ENCODE measurements around the gene GOLM1.

The GOLM1 gene

GRCh38 chr9:86043999-86044398 lies 55.4 kb downstream of the GOLM1 start:
- no peak for DNase-seq

- DNase-seq, result no peak
Measured at GRCh38 chr9:86043586-86043985, 55.8 kb downstream of the GOLM1 start.

- no peak for DNase-seq
Measured at GRCh38 chr9:86042199-86042978, 57.0 kb downstream of the GOLM1 start.

- no peak for DNase-seq
Measured at GRCh38 chr9:86041311-86041741, 58.0 kb downstream of the GOLM1 start.

- DNase-seq, result no peak
Measured at GRCh38 chr9:86040861-86041155, 58.5 kb downstream of the GOLM1 start.

GRCh38 chr9:86039991-86040860 lies 59.1 kb downstream of the GOLM1 start:
- no peak for DNase-seq

GRCh38 chr9:86036555-86036954 lies 62.8 kb downstream of the GOLM1 start:
- no peak for DNase-seq

- DNase-seq, result no peak
Measured at GRCh38 chr9:86035827-86036440, 63.4 kb downstream of the GOLM1 start.

GRCh38 chr9:86034863-86035734 lies 64.3 kb downstream of the GOLM1 start:
- no peak for DNase-seq

- no peak for DNase-seq
Measured at GRCh38 chr9:86027767-86028166, 71.6 kb downstream of the GOLM1 start.

GRCh38 chr9:86022687-86023266 lies 76.6 kb downstream of the GOLM1 start:
- DNase-seq, result no peak

- no peak for DNase-seq
Measured at GRCh38 chr9:86021166-86021565, 78.2 kb downstream of the GOLM1 start.

- no peak for DNase-seq
Measured at GRCh38 chr9:86020731-86021130, 78.6 kb downstream of the GOLM1 start.

GRCh38 chr9:86009133-86009532 lies 90.2 kb downstream of the GOLM1 start:
- DNase-seq, result no peak

- no peak for DNase-seq
Measured at GRCh38 chr9:86005253-86005775, 94.0 kb downstream of the GOLM1 start.

- no peak for DNase-seq
Measured at GRCh38 chr9:85995599-85995998, 103.8 kb downstream of the GOLM1 start.

GRCh38 chr9:85995097-85995496 lies 104.3 kb downstream of the GOLM1 start:
- no peak for DNase-seq

- DNase-seq, result no peak
Measured at GRCh38 chr9:85994191-85994590, 105.2 kb downstream of the GOLM1 start.

GRCh38 chr9:85987236-85987635 lies 112.1 kb downstream of the GOLM1 start:
- no peak for DNase-seq

- DNase-seq, result no peak
Measured at GRCh38 chr9:85984457-85984856, 114.9 kb downstream of the GOLM1 start.

- no peak for DNase-seq
Measured at GRCh38 chr9:85981369-85981768, 118.0 kb downstream of the GOLM1 start.

GRCh38 chr9:85978496-85978895 lies 120.9 kb downstream of the GOLM1 start:
- DNase-seq, result no peak
